Islet precursor cell (in vitro differentiated cells): ENCODE measurements around the gene LPIN2.
"Not testable (repeated sequence)": the region's sequence is repeated elsewhere in the genome, so short reads cannot be mapped to it uniquely, and the experiment has no call there.

Experiments used
- DNase-seq: peaks from one replicate; pipeline ENCODE4 v3.0.0-alpha.2; 2018

Gene LPIN2

GRCh38 chr18:3042379-3042778 is 29.4 kb upstream of the LPIN2 start:
- DNase-seq: no peak

- DNase-seq: no peak
These were observed 28.9 kb upstream of the LPIN2 start for GRCh38 chr18:3041843-3042242.

- no peak for DNase-seq
These were observed 27.9 kb upstream of the LPIN2 start for GRCh38 chr18:3040881-3041280.

GRCh38 chr18:3040173-3040572 is 27.2 kb upstream of the LPIN2 start:
- DNase-seq: no peak

GRCh38 chr18:3037423-3037915 is 24.5 kb upstream of the LPIN2 start:
- peak; percentile 66 for DNase-seq

GRCh38 chr18:3036108-3036507 is 23.2 kb upstream of the LPIN2 start:
- no peak for DNase-seq

- DNase-seq: no peak
These were observed 22.7 kb upstream of the LPIN2 start for GRCh38 chr18:3035635-3036034.

GRCh38 chr18:3032721-3033120 is 19.8 kb upstream of the LPIN2 start:
- no peak for DNase-seq

GRCh38 chr18:3029215-3029952 is 16.4 kb upstream of the LPIN2 start:
- no peak for DNase-seq

GRCh38 chr18:3028115-3028514 is 15.2 kb upstream of the LPIN2 start:
- DNase-seq: not testable (repeated sequence)

GRCh38 chr18:3027370-3027891 is 14.5 kb upstream of the LPIN2 start:
- DNase-seq: no peak

- DNase-seq: no peak
These were observed 12.6 kb upstream of the LPIN2 start for GRCh38 chr18:3025544-3025943.

- DNase-seq: not testable (repeated sequence)
These were observed 10.7 kb upstream of the LPIN2 start for GRCh38 chr18:3023603-3024002.

- no peak for DNase-seq
These were observed 3.8 kb upstream of the LPIN2 start for GRCh38 chr18:3016585-3017297.

GRCh38 chr18:3015851-3016250 is 2.9 kb upstream of the LPIN2 start:
- no peak for DNase-seq

- DNase-seq: peak; percentile 66
These were observed 2.3 kb upstream of the LPIN2 start for GRCh38 chr18:3015204-3015592.

- no peak for DNase-seq
These were observed 1.7 kb upstream of the LPIN2 start for GRCh38 chr18:3014503-3015203.

GRCh38 chr18:3012136-3013023 is 564 bp downstream of the LPIN2 start:
- DNase-seq: no peak

- no peak for DNase-seq
These were observed 2.9 kb downstream of the LPIN2 start for GRCh38 chr18:3010086-3010485.

GRCh38 chr18:3008541-3008940 is 4.4 kb downstream of the LPIN2 start:
- DNase-seq: no peak

GRCh38 chr18:3007491-3007890 is 5.5 kb downstream of the LPIN2 start:
- DNase-seq: no peak

- DNase-seq: no peak
These were observed 7.5 kb downstream of the LPIN2 start for GRCh38 chr18:3005462-3005861.
